Naive B cell (primary cell): ENCODE measurements around the gene SLC23A2. TPM values are rescaled to one million over a fixed set of nuclear protein-coding genes. Genes with fewer than 3 reads are reported as not detected.
"Not testable (repeated sequence)": the region's sequence is repeated elsewhere in the genome, so short reads cannot be mapped to it uniquely, and the experiment has no call there.

ENCODE experiments used
- ATAC-seq, 2 donors: fragments of 150-1000 bp; cut with Tn5 transposase; 2 replicates each; pipeline ENCODE4 v1.10.0; 2021; ENCODE audit warnings: low read depth in 2 of 2, mild to moderate bottlenecking in 2 of 2, moderate library complexity in 2 of 2
- DNase-seq: peaks from one replicate; pipeline ENCODE4 v3.0.0; 2022
- H3K27ac Mint-ChIP-seq, 6 donors: one replicate each; pipeline ENCODE4 v1.8.0; 2020 to 2022; ENCODE audit warnings: mild to moderate bottlenecking in 6 of 6, mixed read lengths in 6 of 6, moderate library complexity in 5 of 6, inconsistent platforms in 2 of 6
- H3K27me3 Mint-ChIP-seq, 3 donors: one replicate each; pipeline ENCODE4 v1.8.0; 2021 to 2022; ENCODE audit warnings: mixed read lengths in 3 of 3, mild to moderate bottlenecking in 1 of 3
- H3K36me3 Mint-ChIP-seq, 2 donors: one replicate each; pipeline ENCODE4 v1.8.0; 2020 to 2022; ENCODE audit warnings: mixed read lengths in 2 of 2, inconsistent platforms in 1 of 2, mild to moderate bottlenecking in 1 of 2
- H3K4me1 Mint-ChIP-seq, 3 donors: one replicate each; pipeline ENCODE4 v1.8.0; 2020 to 2022; ENCODE audit warnings: mixed read lengths in 3 of 3, inconsistent platforms in 1 of 3, mild to moderate bottlenecking in 1 of 3, moderate library complexity in 1 of 3
- H3K4me3 Mint-ChIP-seq, 8 donors: one replicate each; pipeline ENCODE4 v1.8.0; 2020 to 2022; ENCODE audit warnings: mild to moderate bottlenecking in 8 of 8, mixed read lengths in 8 of 8, moderate library complexity in 8 of 8, inconsistent platforms in 2 of 8
- H3K9me3 Mint-ChIP-seq, 7 donors: one replicate each; pipeline ENCODE4 v1.8.0; 2020 to 2022; ENCODE audit warnings: mixed read lengths in 7 of 7, mild to moderate bottlenecking in 5 of 7, inconsistent platforms in 2 of 7, moderate library complexity in 1 of 7
- polyA plus RNA-seq, 6 donors: library from polyadenylated mRNA; unstranded; fragments of 300-500 nt; fragmentation: Illumina TruSeq; gene quantifications; one replicate each; pipeline ENCODE4 v1.2.3, GENCODE V29; 2021; ENCODE audit warnings: low read depth in 6 of 6

The SLC23A2 gene
- polyA plus RNA-seq, 6 donors from 2014 or later, result 5.0 to 10.8 (median 7.1) TPM

DNA sequence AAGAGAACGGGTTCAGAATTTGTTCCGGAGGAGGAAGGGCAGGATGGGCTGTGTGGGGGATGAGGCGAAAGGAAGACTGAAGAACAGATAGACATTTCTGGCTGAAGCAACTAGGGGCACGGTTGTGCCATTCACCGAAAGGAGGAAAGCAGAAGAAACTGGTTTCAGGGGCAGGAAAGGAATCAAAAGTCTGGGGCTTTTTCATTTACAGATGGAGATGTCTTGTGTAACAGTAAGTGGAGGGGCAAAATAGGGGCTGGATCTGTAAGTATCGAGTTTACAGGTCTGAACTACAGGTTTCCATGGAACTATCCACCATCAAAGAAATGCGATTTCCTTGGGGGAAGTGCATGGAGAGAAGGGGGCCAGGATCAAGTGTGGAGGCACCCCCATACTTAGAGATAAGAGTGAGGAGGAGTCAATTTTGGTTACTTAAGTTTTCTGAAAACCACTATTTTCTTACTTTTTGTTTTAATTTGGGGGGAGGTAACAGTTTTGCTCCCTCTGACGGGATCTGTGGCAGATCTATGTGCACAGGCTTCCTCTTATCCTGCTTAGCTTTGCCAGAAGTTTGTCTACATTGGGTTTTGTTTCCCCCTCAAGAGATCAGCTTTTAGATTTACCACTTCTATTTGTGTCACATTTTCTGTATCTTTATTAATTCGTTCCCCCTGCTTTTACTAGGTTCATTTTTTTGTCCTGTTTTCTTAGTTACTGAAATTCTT is 120.1 kb downstream of the SLC23A2 start:
- no peak for DNase-seq
- Mint-ChIP-seq H3K4me3 (peak overlapping the region in 1 of 8 donors; percentile 0), H3K27ac (peak overlapping the region in 2 of 6 donors; percentile 18 to 87), H3K4me1 (peaks cover 9 to 12% (median 9%) of the 10 kb centered on the region in 3 donors), H3K9me3 (no peaks in the 10 kb centered on the region), H3K27me3 (no peaks in the 10 kb centered on the region), H3K36me3 (peaks cover 20 to 34% of the 10 kb centered on the region in 2 donors)
- ATAC-seq, result no peak

DNA sequence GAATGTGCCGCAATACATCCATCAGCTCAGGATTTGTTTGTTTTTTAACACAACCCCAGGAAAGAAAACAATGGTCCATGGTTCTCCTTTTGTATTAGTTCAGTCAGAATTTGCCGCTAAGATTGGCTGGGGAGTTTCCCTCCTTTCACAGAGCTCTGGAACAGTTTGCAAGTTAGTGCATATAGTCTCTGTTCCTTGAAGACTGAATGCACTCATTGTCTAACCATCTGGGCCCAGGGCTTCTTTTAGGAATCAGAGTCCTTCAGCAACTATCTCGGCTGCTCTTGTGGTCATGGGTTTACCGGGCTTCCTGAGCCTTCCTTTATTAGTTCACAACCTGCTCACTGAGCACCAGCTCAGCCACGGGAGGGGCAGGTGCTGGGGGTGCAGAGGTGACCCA is 121.3 kb downstream of the SLC23A2 start:
- DNase-seq, result no peak
- ATAC-seq, result no peak
- H3K9me3 Mint-ChIP-seq, result no peaks in the 10 kb centered on the region
- H3K27me3 Mint-ChIP-seq, result no peaks in the 10 kb centered on the region
- peaks cover 20 to 34% of the 10 kb centered on the region in 2 donors for H3K36me3 Mint-ChIP-seq
- no peak overlapping the region for H3K4me3 Mint-ChIP-seq
- peaks cover 5 to 9% (median 9%) of the 10 kb centered on the region in 3 donors for H3K4me1 Mint-ChIP-seq
- H3K27ac Mint-ChIP-seq, result no peak overlapping the region

GRCh38 chr20:4878099-4878498 is 123.2 kb downstream of the SLC23A2 start:
- not testable (repeated sequence) for H3K27ac Mint-ChIP-seq, H3K4me1 Mint-ChIP-seq, DNase-seq, H3K4me3 Mint-ChIP-seq, H3K9me3 Mint-ChIP-seq, H3K27me3 Mint-ChIP-seq, ATAC-seq
- H3K36me3 Mint-ChIP-seq, result peaks cover 20 to 35% of the 10 kb centered on the region in 2 donors

GRCh38 chr20:4876731-4877130 is 124.6 kb downstream of the SLC23A2 start:
- Mint-ChIP-seq H3K9me3 (no peaks in the 10 kb centered on the region), H3K4me3 (no peak overlapping the region), H3K36me3 (peaks cover 20 to 32% of the 10 kb centered on the region in 2 donors), H3K27me3 (no peaks in the 10 kb centered on the region), H3K4me1 (peaks cover 5 to 9% (median 9%) of the 10 kb centered on the region in 3 donors), H3K27ac (peak overlapping the region in 1 of 6 donors; percentile 47)
- DNase-seq, result no peak
- ATAC-seq, result no peak

- Mint-ChIP-seq H3K36me3 (peaks cover 20 to 29% of the 10 kb centered on the region in 2 donors), H3K27me3 (no peaks in the 10 kb centered on the region), H3K4me1 (peaks cover 5 to 9% (median 9%) of the 10 kb centered on the region in 3 donors), H3K4me3 (no peak overlapping the region), H3K27ac (peak overlapping the region in 2 of 6 donors; percentile 47 to 57), H3K9me3 (no peaks in the 10 kb centered on the region)
- ATAC-seq, result no peak
- DNase-seq, result no peak
Observed at GRCh38 chr20:4876301-4876700, 125.0 kb downstream of the SLC23A2 start.

DNA sequence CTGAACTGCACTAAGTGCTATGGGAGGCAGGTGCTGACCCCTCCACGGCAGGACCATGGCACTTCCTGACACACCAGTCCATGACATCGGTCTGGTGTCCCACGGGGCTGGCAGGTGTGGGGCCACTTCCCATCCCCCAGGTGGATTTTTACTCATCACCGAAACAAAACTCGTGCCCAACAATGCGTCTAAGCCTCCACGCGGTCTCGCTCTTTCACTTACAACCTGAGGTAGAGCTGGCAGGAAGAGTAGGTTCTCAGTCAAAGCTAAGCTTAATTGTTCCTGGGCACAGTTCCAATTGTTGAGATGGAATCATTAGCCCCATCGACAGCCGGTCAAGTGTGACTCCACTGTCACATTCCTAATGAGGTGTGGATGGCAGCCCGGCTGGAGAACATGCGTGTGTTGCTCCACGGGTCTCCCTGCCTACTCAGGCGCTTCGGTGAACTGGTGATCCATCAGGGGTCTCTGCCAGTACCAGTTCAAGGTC is 125.7 kb downstream of the SLC23A2 start:
- peak overlapping the region in 3 of 6 donors; percentile 47 to 79 (median 71) for H3K27ac Mint-ChIP-seq
- H3K4me1 Mint-ChIP-seq, result peaks cover 3 to 5% (median 4%) of the 10 kb centered on the region in 3 donors
- ATAC-seq (no peak), DNase-seq (no peak)
- H3K36me3 Mint-ChIP-seq, result peaks cover 20 to 22% of the 10 kb centered on the region in 2 donors
- no peaks in the 10 kb centered on the region for H3K9me3 Mint-ChIP-seq
- no peak overlapping the region for H3K4me3 Mint-ChIP-seq
- no peaks in the 10 kb centered on the region for H3K27me3 Mint-ChIP-seq

DNA sequence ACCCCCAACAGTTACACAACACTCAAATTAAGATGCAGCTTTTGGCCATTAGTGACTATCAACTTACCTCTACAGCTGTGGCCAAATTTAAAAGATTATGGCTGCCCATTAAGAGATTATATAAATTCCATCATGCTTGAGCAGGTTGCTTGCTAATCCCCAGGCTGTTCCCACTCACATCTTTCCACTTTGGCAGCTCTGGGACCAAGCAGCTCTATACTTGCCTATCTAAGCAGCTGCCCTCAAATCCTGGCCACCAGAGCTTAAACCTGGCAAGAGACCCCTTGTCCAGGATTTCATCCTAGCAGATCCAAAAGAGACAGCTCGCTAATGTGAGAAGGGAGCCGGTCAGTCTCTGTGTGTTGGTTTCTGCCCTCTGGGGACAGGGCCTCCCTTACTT is 127.9 kb downstream of the SLC23A2 start:
- Mint-ChIP-seq H3K4me1 (no peaks in the 10 kb centered on the region), H3K9me3 (no peaks in the 10 kb centered on the region), H3K36me3 (peaks cover 7 to 13% of the 10 kb centered on the region in 2 donors), H3K4me3 (peak overlapping the region in 1 of 8 donors; percentile 47), H3K27me3 (no peaks in the 10 kb centered on the region), H3K27ac (peak overlapping the region in 1 of 6 donors; percentile 26)
- ATAC-seq (no peak), DNase-seq (no peak)

DNA sequence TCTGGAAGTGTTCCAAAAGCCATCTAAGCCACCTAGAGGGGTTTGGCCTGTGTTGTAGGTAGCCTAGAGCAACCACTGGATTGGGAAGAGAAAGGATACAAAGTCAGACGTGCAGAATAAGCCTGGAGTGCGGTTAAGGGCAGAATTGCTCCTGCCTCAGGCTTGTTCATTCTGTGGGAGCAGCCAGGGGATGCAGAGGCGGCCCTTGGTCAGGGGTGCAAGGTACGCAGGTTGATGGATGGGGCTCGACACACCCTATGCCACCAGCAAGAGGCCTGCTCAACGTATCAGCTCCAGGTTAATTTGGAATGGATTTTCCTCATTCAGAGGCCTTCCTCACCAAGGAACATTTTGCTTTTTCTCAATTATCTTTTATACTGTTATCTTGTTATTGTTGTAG is 129.8 kb downstream of the SLC23A2 start:
- Mint-ChIP-seq H3K9me3 (no peaks in the 10 kb centered on the region), H3K36me3 (peaks cover 13 to 15% of the 10 kb centered on the region in 2 donors), H3K4me3 (no peak overlapping the region), H3K4me1 (peaks cover 0 to 4% (median 0%) of the 10 kb centered on the region in 3 donors), H3K27ac (peak overlapping the region in 1 of 6 donors; percentile 67), H3K27me3 (no peaks in the 10 kb centered on the region)
- ATAC-seq (no peak), DNase-seq (no peak)

DNA sequence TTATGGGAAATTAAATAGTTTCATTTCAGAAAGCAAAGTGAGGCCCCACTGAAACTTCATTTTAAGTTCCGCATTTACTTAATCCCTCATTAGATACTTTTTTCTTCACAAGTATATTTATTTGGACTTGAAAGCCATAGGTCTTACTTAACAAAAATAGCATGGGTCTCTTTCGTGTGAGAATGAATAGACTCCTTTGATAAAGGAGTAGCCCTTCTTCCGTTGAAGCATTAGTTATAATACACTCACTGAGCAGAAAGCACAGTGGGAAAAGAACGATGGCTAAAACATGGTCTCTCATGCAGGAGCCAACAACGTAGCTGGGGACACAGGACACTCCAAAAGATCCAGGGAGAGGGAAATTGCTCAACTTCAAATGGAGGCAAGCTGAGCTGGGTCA is 130.4 kb downstream of the SLC23A2 start:
- DNase-seq, result no peak
- peaks cover 0 to 4% (median 0%) of the 10 kb centered on the region in 3 donors for H3K4me1 Mint-ChIP-seq
- H3K4me3 Mint-ChIP-seq, result peak overlapping the region in 1 of 8 donors; percentile 32
- H3K27me3 Mint-ChIP-seq, result no peaks in the 10 kb centered on the region
- peaks cover 13 to 15% of the 10 kb centered on the region in 2 donors for H3K36me3 Mint-ChIP-seq
- no peaks in the 10 kb centered on the region for H3K9me3 Mint-ChIP-seq
- no peak for ATAC-seq
- H3K27ac Mint-ChIP-seq, result peak overlapping the region in 3 of 6 donors; percentile 12 to 73 (median 67)

GRCh38 chr20:4869290-4870193 is 131.8 kb downstream of the SLC23A2 start:
- H3K36me3 Mint-ChIP-seq, result peaks cover 10 to 22% of the 10 kb centered on the region in 2 donors

GRCh38 chr20:4867051-4867450 is 134.3 kb downstream of the SLC23A2 start:
- Mint-ChIP-seq H3K9me3 (no peaks in the 10 kb centered on the region), H3K4me3 (peak overlapping the region in 2 of 8 donors; percentile 10 to 40), H3K36me3 (peaks cover 0 to 35% of the 10 kb centered on the region in 2 donors), H3K27ac (peak overlapping the region in 3 of 6 donors; percentile 21 to 95 (median 55)), H3K4me1 (peaks cover 0 to 4% (median 0%) of the 10 kb centered on the region in 3 donors), H3K27me3 (no peaks in the 10 kb centered on the region)
- DNase-seq (no peak), ATAC-seq (no peak)

More at GRCh38 chr20:4869290-4870193, 131.8 kb downstream of the SLC23A2 start:
- DNase-seq, result no peak
- no peaks in the 10 kb centered on the region for H3K27me3 Mint-ChIP-seq
- no peaks in the 10 kb centered on the region for H3K9me3 Mint-ChIP-seq
- H3K4me1 Mint-ChIP-seq, result peaks cover 0 to 4% (median 0%) of the 10 kb centered on the region in 3 donors
- H3K4me3 Mint-ChIP-seq, result no peak overlapping the region
- H3K27ac Mint-ChIP-seq, result peak overlapping the region in 4 of 6 donors; percentile 24 to 54 (median 36)
- no peak for ATAC-seq

DNA sequence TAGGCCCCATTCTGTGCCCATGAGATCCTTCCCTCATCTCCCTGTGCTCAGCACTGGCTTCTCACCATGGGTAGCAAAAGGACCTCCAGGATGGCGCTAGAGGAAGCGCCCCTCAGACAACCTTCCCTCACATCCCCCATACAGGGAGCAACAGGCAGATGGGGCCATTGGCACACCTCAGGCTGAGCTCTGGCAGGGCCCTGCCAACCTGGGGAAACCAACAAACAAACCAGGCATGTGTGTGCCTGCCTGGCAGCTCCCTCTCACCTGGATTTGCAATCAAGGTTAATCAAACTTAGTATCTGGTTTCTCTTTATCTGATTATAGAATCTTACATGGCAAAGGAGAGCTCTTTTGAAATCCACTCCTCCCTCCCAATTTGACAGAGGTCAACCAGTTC is 134.9 kb downstream of the SLC23A2 start:
- H3K27ac Mint-ChIP-seq, result peak overlapping the region in 2 of 6 donors; percentile 14 to 95
- H3K9me3 Mint-ChIP-seq, result no peaks in the 10 kb centered on the region
- ATAC-seq (no peak), DNase-seq (no peak)
- H3K36me3 Mint-ChIP-seq, result peaks cover 5 to 35% of the 10 kb centered on the region in 2 donors
- H3K4me3 Mint-ChIP-seq, result no peak overlapping the region
- peaks cover 0 to 4% (median 0%) of the 10 kb centered on the region in 3 donors for H3K4me1 Mint-ChIP-seq
- no peaks in the 10 kb centered on the region for H3K27me3 Mint-ChIP-seq

DNA sequence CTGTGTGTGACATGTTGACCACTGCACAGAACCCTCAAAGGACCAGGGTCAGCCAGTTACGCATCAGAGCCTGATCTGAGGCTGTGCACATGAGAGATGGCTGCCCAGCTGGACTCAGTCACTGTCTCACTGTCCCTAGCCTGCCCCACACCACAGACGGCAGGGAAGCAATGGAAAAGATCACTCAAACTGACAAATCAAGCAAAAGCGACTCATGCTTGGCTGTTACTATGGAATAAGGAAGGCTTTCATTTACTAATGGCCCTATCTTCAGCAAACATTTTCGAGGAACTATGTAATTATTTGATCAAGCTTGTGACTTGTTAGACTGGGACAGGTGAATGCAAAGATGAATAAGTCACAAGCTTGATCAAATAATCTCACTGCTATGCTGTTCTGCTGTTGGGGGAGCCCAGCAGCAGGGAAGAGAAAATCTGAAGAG is 137.0 kb downstream of the SLC23A2 start:
- H3K27ac Mint-ChIP-seq, result peak overlapping the region in 4 of 6 donors; percentile 1 to 76 (median 54)

More for the DNA sequence above, 137.0 kb downstream of the SLC23A2 start:
- H3K4me3 Mint-ChIP-seq, result no peak overlapping the region
- H3K4me1 Mint-ChIP-seq, result peaks cover 0 to 4% (median 0%) of the 10 kb centered on the region in 3 donors
- ATAC-seq (no peak), DNase-seq (no peak)
- no peaks in the 10 kb centered on the region for H3K27me3 Mint-ChIP-seq
- H3K9me3 Mint-ChIP-seq, result no peaks in the 10 kb centered on the region
- H3K36me3 Mint-ChIP-seq, result peaks cover 22 to 38% of the 10 kb centered on the region in 2 donors
